H1 (cell line): Measurements from ENCODE around the gene FEV. TPM values are rescaled to one million over a fixed set of nuclear protein-coding genes. Genes with fewer than 3 reads are reported as not detected.

Experiments used
- CTCF ChIA-PET: fragments of 300-600 bp; sonication (Branson Sonifier 250); formaldehyde crosslinking; loops from one replicate; lab custom pipeline; 2021; ENCODE audit not compliant: partially characterized antibody; lab: Charles Lee
- POLR2A ChIA-PET: fragments of 300-600 bp; sonication (Branson Sonifier 250); formaldehyde crosslinking; loops from one replicate; lab custom pipeline; 2021; ENCODE audit warnings: inconsistent platforms; ENCODE audit not compliant: partially characterized antibody; lab: Charles Lee
- DNase-seq, 2 experiments: peaks; one replicate each; pipeline versions ENCODE4 v3.0.0 to v3.0.0-alpha.2; 2010 to 2022; ENCODE audit warnings: low spot score in 2 of 2, low read depth in 1 of 2, mixed read lengths in 1 of 2
- FAIRE-seq: peaks from 2 replicates; lab custom pipeline; 2011; peaks lifted over from hg19 to GRCh38; lab: Jason Lieb, UNC
- H2AFZ ChIP-seq: 2 replicates; pipeline ENCODE4 v1.8.1; 2012; ENCODE audit warnings: low read length, inconsistent platforms
- H2AK5ac ChIP-seq: 2 replicates; pipeline ENCODE4 v1.6.1; 2013; ENCODE audit warnings: low read depth, low read length
- H2BK120ac ChIP-seq: replicated peaks from 2 replicates; pipeline ENCODE3; 2013; ENCODE audit warnings: low read depth, low read length, inconsistent platforms
- H2BK12ac ChIP-seq: 2 replicates; pipeline ENCODE4 v1.6.1; 2013; ENCODE audit warnings: low read depth, low read length
- H2BK15ac ChIP-seq: 2 replicates; pipeline ENCODE4 v1.6.1; 2013; ENCODE audit warnings: low read length
- H2BK20ac ChIP-seq: 2 replicates; pipeline ENCODE4 v1.6.1; 2013; ENCODE audit warnings: low read length
- H2BK5ac ChIP-seq: 2 replicates; pipeline ENCODE4 v1.6.1; 2013; ENCODE audit warnings: low read depth, low read length
- H3K14ac ChIP-seq: 2 replicates; pipeline ENCODE4 v1.6.1; 2013; ENCODE audit warnings: inconsistent platforms; ENCODE audit not compliant: insufficient read length
- H3K18ac ChIP-seq: 2 replicates; pipeline ENCODE4 v1.6.1; 2013; ENCODE audit warnings: low read length; ENCODE audit errors: extremely low read depth
- H3K23ac ChIP-seq: 2 replicates; pipeline ENCODE4 v1.6.1; 2013; ENCODE audit warnings: inconsistent platforms; ENCODE audit not compliant: insufficient read length
- H3K23me2 ChIP-seq: 2 replicates; pipeline ENCODE4 v1.6.1; 2013; ENCODE audit warnings: low read depth, low read length
- H3K27ac ChIP-seq: 2 replicates; pipeline ENCODE4 v1.6.1; 2011; ENCODE audit warnings: low read depth, low read length, inconsistent platforms
- H3K27me3 ChIP-seq, 4 experiments: replicated peaks in 1 of 4; 1 replicate in 1 of 4; 2 replicates in 3 of 4; pipeline versions ENCODE4 v1.6.1 to v1.8.1; 2011 to 2013; ENCODE audit warnings: low read length in 3 of 4, mild to moderate bottlenecking in 3 of 4, inconsistent platforms in 2 of 4, mixed read lengths in 2 of 4, moderate library complexity in 1 of 4; ENCODE audit not compliant: control insufficient read depth in 3 of 4, insufficient read depth in 3 of 4; ENCODE audit errors: extremely low read depth in 1 of 4
- H3K36me3 ChIP-seq, 4 experiments: 2 replicates each; pipeline versions ENCODE4 v1.6.1 to v1.8.1; 2011 to 2013; ENCODE audit warnings: mild to moderate bottlenecking in 4 of 4, low read length in 3 of 4, moderate library complexity in 2 of 4, control low read depth in 1 of 4, inconsistent platforms in 1 of 4; ENCODE audit not compliant: insufficient read depth in 4 of 4, control insufficient read depth in 2 of 4
- H3K4ac ChIP-seq: replicated peaks from 2 replicates; pipeline ENCODE3; 2013; ENCODE audit warnings: low read length, low read depth, mixed read lengths, inconsistent platforms; ENCODE audit not compliant: insufficient read length
- H3K4me1 ChIP-seq, 4 experiments: replicated peaks in 1 of 4; 1 replicate in 1 of 4; 2 replicates in 3 of 4; pipeline versions ENCODE4 v1.6.1 to v1.8.1; 2011 to 2013; ENCODE audit warnings: low read length in 3 of 4, inconsistent platforms in 2 of 4, mixed read lengths in 1 of 4; ENCODE audit not compliant: insufficient read depth in 4 of 4, control insufficient read depth in 3 of 4
- H3K4me2 ChIP-seq, 2 experiments: 2 replicates each; pipeline versions ENCODE4 v1.6.1 to v1.8.1; 2011 to 2013; ENCODE audit warnings: low read depth in 2 of 2, low read length in 2 of 2, control low read depth in 1 of 2, inconsistent platforms in 1 of 2, mild to moderate bottlenecking in 1 of 2; ENCODE audit not compliant: insufficient read depth in 1 of 2
- H3K4me3 ChIP-seq, 4 experiments: fragments of 200-600, 300-600 bp in 1 of 4; sonication (generic), shearing (Covaris generic), sonication (Bioruptor Twin) in 1 of 4; 2 replicates each; pipeline versions ENCODE4 v1.5.1 to v1.8.1; 2011 to 2016; ENCODE audit warnings: low read length in 4 of 4, low read depth in 3 of 4, control low read depth in 2 of 4, inconsistent platforms in 2 of 4, mild to moderate bottlenecking in 2 of 4, mixed read lengths in 1 of 4, moderate library complexity in 1 of 4; ENCODE audit not compliant: insufficient read depth in 2 of 4; ENCODE audit errors: extremely low read depth in 1 of 4
- H3K56ac ChIP-seq: replicated peaks from 2 replicates; pipeline ENCODE3; 2013; ENCODE audit warnings: low read depth, mild to moderate bottlenecking, mixed read lengths, low read length, inconsistent platforms; ENCODE audit not compliant: insufficient read length
- H3K79me1 ChIP-seq: 2 replicates; pipeline ENCODE4 v1.6.1; 2013; ENCODE audit warnings: low read depth, low read length, control low read depth
- H3K79me2 ChIP-seq, 2 experiments: 2 replicates each; pipeline versions ENCODE4 v1.6.1 to v1.8.1; 2012 to 2013; ENCODE audit warnings: low read length in 2 of 2, mild to moderate bottlenecking in 2 of 2, inconsistent platforms in 1 of 2; ENCODE audit not compliant: insufficient read depth in 2 of 2, control insufficient read depth in 1 of 2
- H3K9ac ChIP-seq, 4 experiments: replicated peaks in 1 of 4; 1 replicate in 1 of 4; 2 replicates in 3 of 4; pipeline versions ENCODE4 v1.6.1 to v1.8.1; 2011 to 2013; ENCODE audit warnings: low read depth in 3 of 4, low read length in 3 of 4, control low read depth in 2 of 4, mild to moderate bottlenecking in 2 of 4, moderate library complexity in 2 of 4, inconsistent platforms in 1 of 4; ENCODE audit errors: extremely low read depth in 1 of 4
- H3K9me3 ChIP-seq, 2 experiments: 2 replicates each; pipeline versions ENCODE4 v1.6.1 to v1.8.1; 2012 to 2013; ENCODE audit warnings: mild to moderate bottlenecking in 2 of 2, moderate library complexity in 2 of 2, control low read depth in 1 of 2, inconsistent platforms in 1 of 2, low read depth in 1 of 2, low read length in 1 of 2, mixed read lengths in 1 of 2; ENCODE audit not compliant: insufficient read depth in 2 of 2
- H4K20me1 ChIP-seq, 2 experiments: replicated peaks in 1 of 2; 2 replicates each; pipeline versions ENCODE3 to v1.8.1; 2011 to 2013; ENCODE audit warnings: inconsistent platforms in 2 of 2, low read length in 2 of 2, mild to moderate bottlenecking in 1 of 2; ENCODE audit not compliant: insufficient read depth in 2 of 2, control insufficient read depth in 1 of 2
- H4K5ac ChIP-seq: 2 replicates; pipeline ENCODE4 v1.6.1; 2013; ENCODE audit warnings: low read length, low read depth, mixed read lengths, inconsistent platforms; ENCODE audit not compliant: insufficient read length
- H4K8ac ChIP-seq: 2 replicates; pipeline ENCODE4 v1.8.0; 2013; ENCODE audit warnings: mild to moderate bottlenecking, moderate library complexity, low read length, inconsistent platforms; ENCODE audit not compliant: insufficient read depth; ENCODE audit errors: extremely low read depth
- H4K91ac ChIP-seq: replicated peaks from 2 replicates; pipeline ENCODE3; 2013; ENCODE audit warnings: low read length, mixed read lengths, inconsistent platforms; ENCODE audit not compliant: insufficient read length
- CHD2 ChIP-seq: IDR thresholded peaks from 2 replicates; pipeline ENCODE4 v1.6.1; 2012; ENCODE audit warnings: low read length, improper control_type of control experiment
- KDM5A ChIP-seq: fragments of 200-600 bp; IDR thresholded peaks from 2 replicates; pipeline ENCODE4 v1.7.1; 2012; ENCODE audit warnings: mild to moderate bottlenecking, low read length, inconsistent platforms, mixed read lengths
- RNF2 ChIP-seq: fragments of 200-900, 300-1000 bp; sonication (generic); IDR thresholded peaks from 2 replicates; pipeline ENCODE4 v1.7.1; 2016; ENCODE audit warnings: borderline replicate concordance, low read depth, mild to moderate bottlenecking, antibody characterized with exemption, low read length; ENCODE audit not compliant: poor library complexity, severe bottlenecking; ENCODE audit errors: missing control alignments
- SP2 ChIP-seq: IDR thresholded peaks from 2 replicates; pipeline ENCODE4 v1.6.1; 2012; ENCODE audit warnings: mild to moderate bottlenecking, low read length, inconsistent platforms
- TEAD4 ChIP-seq: IDR thresholded peaks from 2 replicates; pipeline ENCODE4 v1.6.1; 2012; ENCODE audit warnings: low read depth, low read length, inconsistent platforms, mixed read lengths
- WGBS, 2 experiments: shearing (Covaris generic) in 1 of 2; methylation state at CpG; one replicate each; pipeline versions ENCODE4 v1.1.6 to v1.1.7; 2013 to 2015; ENCODE audit warnings: low lambda C conversion rate in 2 of 2, mixed read lengths in 2 of 2, inconsistent platforms in 1 of 2, low coverage in 1 of 2, missing lambda C conversion rate in 1 of 2; ENCODE audit not compliant: insufficient replicate concordance in 2 of 2, insufficient coverage in 1 of 2, insufficient read length in 1 of 2; ENCODE audit errors: extremely low coverage in 1 of 2, missing lambda C conversion rate in 1 of 2; 5-methylcytosine and 5-hydroxymethylcytosine counted together
- polyA plus RNA-seq, 7 experiments: library from polyadenylated mRNA; depleted of rRNA in 3 of 7; stranded (reverse) in 5 of 7; unstranded in 2 of 7; fragments of >200 nt in 5 of 7; fragments of 200-250 nt in 2 of 7; gene quantifications; 1 replicate in 5 of 7; 2 replicates in 1 of 7; 4 replicates in 1 of 7; pipeline versions ENCODE4 v1.2.1 to v1.2.3, GENCODE V29; 2011 to 2013; ENCODE audit warnings: missing spikeins in 2 of 7, mixed read lengths in 2 of 7
- total RNA-seq: library from RNA; stranded (reverse); fragmentation: NEBNext Ultra II Directional; extraction: Animal tissue kit (Norgen Biotek cat#: 25700); gene quantifications from 2 replicates; pipeline ENCODE4 v1.2.1, GENCODE V29; 2021

FEV gene
- total and polyA plus RNA-seq, 2 of the 8 experiments (the other 6 are each of a cell fraction or from before 2014, with no cell fraction given): not detected

- no peak overlapping the region; a peak in 2 of 7 replicates for H3K9ac ChIP-seq
- 95% methylated on average over 8 of the region's 10 CpGs; no CpG with 5 or more reads in 1 of the 2 experiments for WGBS, 2 experiments
- CTCF ChIA-PET: interaction anchor here (0.7 to 6.9 kb wide), 11 partner anchors 8 to 62 kb away, joined by 3 to 53 read pairs (median 7); partner anchors contain the start of gene CFAP65
Measured at GRCh38 chr2:219018726-219019125, 33.7 kb upstream of the FEV start.

More at GRCh38 chr2:219018726-219019125, 33.7 kb upstream of the FEV start:
- no peak overlapping the region for H3K27ac ChIP-seq
- no peak for FAIRE-seq
- no peak overlapping the region for H4K91ac ChIP-seq
- H3K23me2 ChIP-seq: no peaks in the 10 kb centered on the region
- no peak overlapping the region for H2BK12ac ChIP-seq
- no peak overlapping the region for H2BK120ac ChIP-seq
- H3K4me2 ChIP-seq: no peak overlapping the region
- no peak overlapping the region for H2BK20ac ChIP-seq
- H2AFZ ChIP-seq: no peak overlapping the region
- H3K56ac ChIP-seq: no peak overlapping the region
- no peak overlapping the region for H3K23ac ChIP-seq
- H4K8ac ChIP-seq: no peak overlapping the region
- H3K4me3 ChIP-seq: no peak overlapping the region
- H3K9me3 ChIP-seq: no peaks in the 10 kb centered on the region
- H3K36me3 ChIP-seq: no peaks in the 10 kb centered on the region
- H4K5ac ChIP-seq: no peak overlapping the region
- no peaks in the 10 kb centered on the region for H3K79me1 ChIP-seq
- TF ChIP-seq CHD2 (no peak), SP2 (no peak), RNF2 (no peak), TEAD4 (no peak), KDM5A (no peak)
- DNase-seq: no peak
- H3K14ac ChIP-seq: no peak overlapping the region
- H2BK15ac ChIP-seq: no peak overlapping the region
- no peak overlapping the region for H2AK5ac ChIP-seq
- H3K4ac ChIP-seq: no peak overlapping the region
- H4K20me1 ChIP-seq: peaks cover 0 to 1% of the 10 kb centered on the region in 2 experiments
- no peaks in the 10 kb centered on the region for H3K79me2 ChIP-seq
- POLR2A ChIA-PET: interaction anchor here (1.2 kb wide), 1 partner anchor 139 kb away, joined by 4 read pairs; no protein-coding TSS in a partner anchor
- H3K4me1 ChIP-seq: no peaks in the 10 kb centered on the region
- H3K27me3 ChIP-seq: peaks cover 0 to 8% (median 4%) of the 10 kb centered on the region in 4 experiments; a peak in 4 of 7 replicates
- no peak overlapping the region for H3K18ac ChIP-seq
- H2BK5ac ChIP-seq: no peak overlapping the region
